ENCODE results near the gene TRRAP.
"Not testable (repeated sequence)": the region's sequence is repeated elsewhere in the genome, so short reads cannot be mapped to it uniquely, and the experiment has no call there.

The TRRAP gene

GRCh38 chr7:98866765-98867164, 11.6 kb upstream of the TRRAP start:
- no peak for DNase-seq

- no peak for DNase-seq
Observed at GRCh38 chr7:98868450-98868849, 9.9 kb upstream of the TRRAP start.

- DNase-seq: no peak
Observed at GRCh38 chr7:98869027-98869596, 9.2 kb upstream of the TRRAP start.

- no peak for DNase-seq
Observed at GRCh38 chr7:98869597-98870120, 8.7 kb upstream of the TRRAP start, which contains the start of gene TMEM130. TMEM130 (minus strand) TSS chr7:98870014; CDS start chr7:98869861, 153 bp downstream.

GRCh38 chr7:98870121-98870651, 8.1 kb upstream of the TRRAP start:
- peak; percentile 65 for DNase-seq

GRCh38 chr7:98870807-98871491, 7.4 kb upstream of the TRRAP start:
- no peak for DNase-seq

- DNase-seq: no peak
Observed at GRCh38 chr7:98872328-98872924, 5.9 kb upstream of the TRRAP start.

- DNase-seq: not testable (repeated sequence)
Observed at GRCh38 chr7:98873610-98874009, 4.7 kb upstream of the TRRAP start.

- no peak for DNase-seq
Observed at GRCh38 chr7:98874942-98875341, 3.4 kb upstream of the TRRAP start.

GRCh38 chr7:98875501-98875900, 2.8 kb upstream of the TRRAP start:
- DNase-seq: no peak

- no peak for DNase-seq
Observed at GRCh38 chr7:98877146-98877545, 1.2 kb upstream of the TRRAP start.

GRCh38 chr7:98877692-98878364, 504 bp upstream of the TRRAP start:
- no peak for DNase-seq

GRCh38 chr7:98879198-98879978, 1.1 kb downstream of the TRRAP start:
- peak; percentile 73 for DNase-seq

GRCh38 chr7:98879979-98880315, 1.6 kb downstream of the TRRAP start:
- DNase-seq: no peak

- no peak for DNase-seq
Observed at GRCh38 chr7:98880485-98880884, 2.2 kb downstream of the TRRAP start.

- DNase-seq: peak; percentile 25
Observed at GRCh38 chr7:98881561-98882315, 3.4 kb downstream of the TRRAP start.

GRCh38 chr7:98884416-98884815, 6.1 kb downstream of the TRRAP start:
- DNase-seq: no peak

GRCh38 chr7:98887038-98887437, 8.7 kb downstream of the TRRAP start:
- DNase-seq: no peak

- no peak for DNase-seq
Observed at GRCh38 chr7:98892609-98893008, 14.3 kb downstream of the TRRAP start.

- no peak for DNase-seq
Observed at GRCh38 chr7:98899816-98900215, 21.5 kb downstream of the TRRAP start.

- no peak for DNase-seq
Observed at GRCh38 chr7:98900815-98901214, 22.5 kb downstream of the TRRAP start.

- DNase-seq: no peak
Observed at GRCh38 chr7:98902523-98902922, 24.2 kb downstream of the TRRAP start.

All from stimulated activated CD4-positive, alpha-beta T cell treated with anti-CD3 and anti-CD28 coated beads, Interleukin-1b, Interleukin-23, amount 100 ng/mL, for 48 hours (primary cell).